ENCODE measurements around the gene BABAM1. TPM values are rescaled to one million over a fixed set of nuclear protein-coding genes. Genes with fewer than 3 reads are reported as not detected.

Gene BABAM1
- total RNA-seq, 2 donors from 2014 or later: 67.9 to 71.7 TPM

- no peak overlapping the region for H3K4me3 ChIP-seq
- TF ChIP-seq CTCF (IDR thresholded peaks at IDR 0.05): no peak
- DNase-seq (ENCODE audit: low spot score): no peak
- H3K27me3 ChIP-seq: no peaks in the 10 kb centered on the region
- H3K36me3 ChIP-seq: peaks cover 23% of the 10 kb centered on the region
- H3K4me1 ChIP-seq: peaks cover 0 to 34% of the 10 kb centered on the region in 2 donors
- H3K27ac ChIP-seq: no peak overlapping the region
- H3K9me3 ChIP-seq: no peaks in the 10 kb centered on the region
These were observed 57.3 kb downstream of the BABAM1 start for GRCh38 chr19:17324357-17325114.

- no peak for TF ChIP-seq CTCF (IDR thresholded peaks at IDR 0.05)
- Histone ChIP-seq H3K27ac (no peak overlapping the region), H3K27me3 (no peaks in the 10 kb centered on the region), H3K4me1 (peaks cover 0 to 34% of the 10 kb centered on the region in 2 donors), H3K36me3 (peaks cover 17% of the 10 kb centered on the region), H3K4me3 (no peak overlapping the region), H3K9me3 (no peaks in the 10 kb centered on the region)
- DNase-seq (ENCODE audit: low spot score): no peak
These were observed 57.9 kb downstream of the BABAM1 start for GRCh38 chr19:17325133-17325532.

- H3K36me3 ChIP-seq: peaks cover 10% of the 10 kb centered on the region
- TF ChIP-seq CTCF (IDR thresholded peaks at IDR 0.05): no peak
- no peaks in the 10 kb centered on the region for H3K9me3 ChIP-seq
- no peaks in the 10 kb centered on the region for H3K27me3 ChIP-seq
- H3K4me1 ChIP-seq: peaks cover 0 to 34% of the 10 kb centered on the region in 2 donors
- peak; percentile 82 for DNase-seq (ENCODE audit: low spot score)
- no peak overlapping the region for H3K4me3 ChIP-seq
- no peak overlapping the region for H3K27ac ChIP-seq
These were observed 58.8 kb downstream of the BABAM1 start for GRCh38 chr19:17325881-17326594.

GRCh38 chr19:17326595-17326966 lies 59.3 kb downstream of the BABAM1 start:
- TF ChIP-seq CTCF (IDR thresholded peaks at IDR 0.05): no peak
- Histone ChIP-seq H3K4me3 (no peak overlapping the region), H3K9me3 (no peaks in the 10 kb centered on the region), H3K27ac (no peak overlapping the region), H3K27me3 (no peaks in the 10 kb centered on the region), H3K36me3 (peaks cover 6% of the 10 kb centered on the region), H3K4me1 (peaks cover 0 to 34% of the 10 kb centered on the region in 2 donors)
- DNase-seq (ENCODE audit: low spot score): no peak

- Histone ChIP-seq H3K27me3 (no peaks in the 10 kb centered on the region), H3K36me3 (peaks cover under 1% of the 10 kb centered on the region), H3K4me1 (peaks cover 0 to 34% of the 10 kb centered on the region in 2 donors), H3K27ac (no peak overlapping the region), H3K4me3 (no peak overlapping the region), H3K9me3 (no peaks in the 10 kb centered on the region)
- TF ChIP-seq CTCF (IDR thresholded peaks at IDR 0.05): no peak
- no peak for DNase-seq (ENCODE audit: low spot score)
These were observed 59.9 kb downstream of the BABAM1 start for GRCh38 chr19:17327068-17327653.
